ENCODE measurements around the gene UBALD2.
"Not testable (repeated sequence)": the region's sequence is repeated elsewhere in the genome, so short reads cannot be mapped to it uniquely, and the experiment has no call there.

Gene UBALD2

GRCh38 chr17:76264755-76265623 is at the start of gene UBALD2:
Gene UBALD2 (plus strand): TSS chr17:76265348. CDS start chr17:76265506, 158 bp downstream.
- peak; percentile 96 for DNase-seq (ENCODE audit: low read depth)

GRCh38 chr17:76217081-76217480 is 48.1 kb upstream of the UBALD2 start:
- no peak for DNase-seq (ENCODE audit: low read depth)

DNA sequence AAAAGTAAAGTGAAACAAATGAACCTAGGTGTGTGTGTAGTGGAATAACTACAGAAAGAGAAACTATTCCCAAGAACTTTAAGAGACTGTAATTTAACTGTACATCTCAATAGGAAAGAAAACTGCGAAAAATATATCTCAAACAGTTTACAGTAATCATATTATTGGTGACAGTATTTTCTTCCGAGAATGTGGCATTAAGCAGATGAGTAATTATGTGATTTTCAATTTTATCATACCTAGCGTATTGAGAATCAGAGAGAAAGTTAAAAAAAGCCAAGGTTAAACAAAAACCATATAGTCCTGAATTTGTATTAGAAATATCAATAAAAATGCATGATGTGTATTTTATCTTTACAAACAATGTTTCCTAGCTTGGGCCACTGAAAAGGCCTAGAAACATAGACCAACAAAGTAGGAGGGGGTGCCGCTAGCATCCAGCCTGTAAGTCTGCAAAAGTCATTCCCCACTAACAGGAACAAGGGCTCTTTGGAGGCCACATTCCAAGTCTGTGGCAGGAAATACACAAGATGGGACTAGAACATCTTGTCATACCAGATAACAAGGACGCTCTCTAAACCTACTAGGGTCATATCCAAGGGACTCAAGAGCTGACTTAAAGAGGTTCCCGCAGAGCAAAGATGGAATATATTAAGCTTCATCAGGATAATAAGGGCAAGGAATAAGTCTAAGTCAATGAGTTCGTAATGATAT is 45.3 kb upstream of the UBALD2 start:
- no peak for DNase-seq (ENCODE audit: low read depth)

- DNase-seq (ENCODE audit: low read depth), result no peak
Observed at GRCh38 chr17:76223802-76224201, 41.3 kb upstream of the UBALD2 start.

DNA sequence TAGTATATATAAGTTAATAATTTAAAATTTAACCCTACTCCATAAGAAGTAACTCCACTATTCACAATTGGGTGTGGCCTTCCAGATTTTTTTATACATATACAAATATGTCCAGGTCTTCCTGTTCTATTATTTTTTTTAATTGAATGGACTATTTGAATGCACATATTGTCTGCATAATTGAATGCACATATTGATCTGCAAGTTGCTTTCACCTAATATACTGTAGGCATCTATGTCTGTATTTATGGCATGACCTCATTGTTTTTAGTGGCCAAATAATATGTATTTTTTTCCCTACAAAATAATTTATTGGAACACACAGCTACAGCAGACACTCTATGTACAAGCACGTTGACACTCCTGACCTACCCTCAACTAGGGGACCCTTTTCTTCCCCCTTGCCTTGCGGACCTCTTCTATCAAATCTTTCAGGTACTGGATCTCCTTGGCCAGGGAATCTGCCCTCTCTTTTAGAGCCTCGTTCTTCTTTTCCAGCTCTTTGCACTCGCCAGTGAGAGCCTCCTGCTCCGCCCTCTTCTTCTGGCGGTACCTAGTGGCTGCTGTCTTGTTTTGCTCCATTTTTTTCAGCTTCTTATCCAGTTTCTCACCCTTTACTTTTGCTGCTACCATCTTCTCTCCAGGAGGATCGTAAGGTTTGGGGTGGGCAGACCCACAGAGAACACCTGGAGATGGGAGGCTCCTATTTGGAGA is 39.6 kb upstream of the UBALD2 start:
- not testable (repeated sequence) for DNase-seq (ENCODE audit: low read depth)

GRCh38 chr17:76226749-76227148 is 38.4 kb upstream of the UBALD2 start:
- DNase-seq (ENCODE audit: low read depth), result not testable (repeated sequence)

GRCh38 chr17:76232342-76232741 is 32.8 kb upstream of the UBALD2 start:
- DNase-seq (ENCODE audit: low read depth), result no peak

- no peak for DNase-seq (ENCODE audit: low read depth)
Observed at GRCh38 chr17:76233588-76234353, 31.4 kb upstream of the UBALD2 start.

- no peak for DNase-seq (ENCODE audit: low read depth)
Observed at GRCh38 chr17:76234354-76234679, 30.8 kb upstream of the UBALD2 start.

DNA sequence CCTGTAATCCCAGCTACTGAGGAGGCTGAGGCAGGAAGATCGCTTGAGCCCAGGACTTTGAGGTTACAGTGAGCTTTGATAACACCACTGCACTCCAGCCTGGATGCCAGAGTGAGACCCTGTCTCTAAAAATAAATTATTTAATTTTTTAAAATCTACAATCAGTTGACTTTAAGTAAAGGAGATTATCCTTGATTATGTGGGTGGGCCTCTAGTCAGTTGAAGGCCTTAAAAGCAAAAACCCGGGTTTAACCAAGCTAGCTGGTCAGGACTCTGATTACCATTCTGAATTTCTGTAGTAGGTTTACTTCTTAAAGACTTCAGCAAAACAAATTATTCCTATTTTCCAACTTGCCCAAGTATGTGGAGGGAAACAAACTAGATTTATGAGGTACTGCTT is 29.3 kb upstream of the UBALD2 start:
- DNase-seq (ENCODE audit: low read depth), result no peak

DNA sequence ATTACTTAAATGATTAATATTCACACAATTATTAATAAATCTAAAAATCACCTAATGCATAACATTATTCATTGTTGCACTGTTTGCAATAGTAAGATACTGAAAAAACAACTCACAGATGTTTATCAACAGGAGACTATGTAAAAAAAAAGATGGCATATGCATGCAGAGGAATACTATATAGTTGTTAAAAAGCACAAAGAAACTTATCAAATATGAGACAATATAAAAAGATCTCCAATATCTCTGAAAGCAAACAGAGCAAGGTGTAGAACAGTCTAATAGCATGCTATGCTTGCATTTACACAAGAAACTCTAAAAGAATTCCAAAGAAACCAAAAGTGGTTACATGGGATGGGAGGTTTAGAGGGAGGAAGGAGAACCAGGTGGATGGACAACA is 28.5 kb upstream of the UBALD2 start:
- DNase-seq (ENCODE audit: low read depth), result no peak

GRCh38 chr17:76237859-76238313 is 27.3 kb upstream of the UBALD2 start:
- no peak for DNase-seq (ENCODE audit: low read depth)

- no peak for DNase-seq (ENCODE audit: low read depth)
Observed at GRCh38 chr17:76238847-76239537, 26.2 kb upstream of the UBALD2 start.

DNA sequence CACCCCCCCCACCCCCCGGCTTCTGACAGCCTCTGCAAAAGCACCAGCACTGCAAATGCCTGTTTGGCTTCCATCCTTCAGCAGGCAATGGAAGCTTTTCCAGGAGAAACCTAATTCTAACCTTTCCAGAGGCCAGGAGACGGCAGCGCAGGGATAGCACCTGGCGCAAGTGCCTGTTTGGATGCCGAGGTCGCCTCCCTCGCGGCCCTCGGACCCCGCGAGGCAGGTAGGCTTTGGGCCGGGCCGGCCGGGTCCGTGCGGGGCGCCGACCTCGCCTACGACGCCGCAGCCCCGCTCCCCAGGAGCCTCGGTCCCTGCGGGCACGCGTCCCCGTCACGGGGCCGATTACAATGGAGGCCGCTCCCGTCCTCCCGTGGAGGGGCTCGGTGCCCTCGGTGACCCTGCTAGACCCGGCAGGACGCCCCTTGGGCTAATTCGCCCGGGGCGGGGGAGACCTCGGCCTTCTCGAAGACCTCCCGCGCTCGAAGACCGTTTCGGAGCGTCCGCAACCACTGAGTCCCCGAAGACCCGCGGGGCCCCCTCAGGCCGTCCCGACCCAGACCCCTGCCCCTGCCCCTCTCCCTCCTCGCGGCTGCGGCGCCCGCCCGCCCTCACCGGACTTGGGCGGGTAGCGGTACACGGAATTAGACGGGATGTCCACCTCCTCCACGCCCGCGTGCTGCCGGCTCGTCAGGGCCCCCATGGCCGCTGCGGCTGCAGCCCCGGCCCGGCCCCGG is 25.4 kb upstream of the UBALD2 start:
- DNase-seq (ENCODE audit: low read depth), result no peak

DNA sequence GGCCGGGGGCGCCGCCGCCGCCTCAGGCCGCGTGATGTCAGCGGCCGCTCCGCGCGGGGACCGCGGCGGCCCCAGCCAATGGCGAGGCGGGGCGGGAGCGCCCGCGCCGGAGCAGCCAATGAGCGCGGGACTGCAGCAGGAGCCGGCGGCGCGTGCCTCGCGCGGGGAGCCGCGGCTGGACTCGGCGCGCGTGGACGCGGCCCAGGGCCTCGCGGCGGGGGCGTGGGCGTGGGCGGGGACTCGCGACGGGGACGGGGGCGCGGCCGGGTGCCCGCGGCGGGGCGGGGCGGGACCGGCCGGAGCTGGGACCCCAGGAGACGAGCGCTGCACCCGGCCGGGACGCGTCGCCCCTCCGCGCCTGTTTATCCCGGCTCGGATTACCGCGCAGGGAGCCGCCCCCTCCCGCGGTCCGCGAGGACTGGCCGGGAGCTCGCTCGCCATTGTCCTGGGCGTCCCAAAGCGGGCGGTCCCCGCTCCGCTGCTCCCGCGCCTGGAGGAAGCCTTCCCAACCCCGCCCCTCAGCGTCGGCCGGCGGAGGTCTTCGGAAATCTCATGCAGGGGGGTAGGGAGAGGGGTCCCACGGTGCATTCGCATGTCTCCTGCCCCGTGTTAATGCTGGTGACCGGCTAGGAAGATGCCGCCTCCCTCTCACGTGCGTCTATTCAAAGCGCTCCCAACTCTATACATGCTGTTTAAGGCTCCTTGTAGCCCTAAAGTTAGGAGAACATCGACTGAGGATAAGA is 24.5 kb upstream of the UBALD2 start, which contains the start of gene RNF157:
Gene RNF157, minus strand, starts transcription at position 33 of the 743 bp plus-strand sequence. CDS start 253 bp downstream, outside the sequence.
- no peak for DNase-seq (ENCODE audit: low read depth)

GRCh38 chr17:76241204-76241538 is 24.0 kb upstream of the UBALD2 start:
- no peak for DNase-seq (ENCODE audit: low read depth)

DNA sequence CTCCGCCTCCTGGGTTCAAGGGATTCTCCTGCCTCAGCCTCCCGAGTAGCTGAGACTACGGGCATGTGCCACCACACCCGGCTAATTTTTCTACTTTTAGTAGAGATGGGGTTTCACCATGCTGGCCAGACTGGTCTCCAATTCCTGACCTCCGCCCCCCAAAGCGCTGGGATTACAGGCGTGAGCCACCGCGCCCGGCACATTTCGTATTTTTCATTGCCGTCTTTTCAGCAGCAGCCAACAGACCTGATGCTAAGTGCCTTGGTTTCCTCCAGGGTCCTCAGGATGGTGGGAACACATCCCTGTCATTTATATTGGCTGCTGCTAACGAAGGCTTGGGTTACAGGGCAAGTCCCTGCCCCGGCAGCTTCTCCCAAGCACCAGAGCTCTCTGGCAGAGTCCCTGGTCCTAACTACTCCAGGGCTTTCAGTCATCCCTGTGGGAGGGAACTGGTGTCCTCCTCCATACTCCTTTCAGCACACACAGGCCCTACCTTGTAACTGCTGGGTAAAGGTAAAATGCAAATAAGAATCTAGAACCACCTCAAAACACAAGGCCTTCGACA is 23.4 kb upstream of the UBALD2 start:
- DNase-seq (ENCODE audit: low read depth), result no peak

- DNase-seq (ENCODE audit: low read depth), result no peak
Observed at GRCh38 chr17:76243826-76244679, 21.1 kb upstream of the UBALD2 start.

- DNase-seq (ENCODE audit: low read depth), result not testable (repeated sequence)
Observed at GRCh38 chr17:76244721-76245120, 20.4 kb upstream of the UBALD2 start.
